Astrocyte (in vitro differentiated cells and primary cell): ENCODE data around the gene OAS3. TPM values are rescaled to one million over a fixed set of nuclear protein-coding genes. Genes with fewer than 3 reads are reported as not detected.
A peak's percentile ranks its signal among the peaks of the same experiment; 100 is the strongest.

Experiments
- DNase-seq: peaks from one replicate; pipeline ENCODE4 v3.0.0-alpha.2; 2010; ENCODE audit warnings: low read depth
- FAIRE-seq: peaks from 2 replicates; lab custom pipeline; 2011; peaks lifted over from hg19 to GRCh38; lab: Jason Lieb, UNC
- H2AFZ ChIP-seq: 2 replicates; pipeline ENCODE4 v1.6.0; 2012; ENCODE audit warnings: low read depth, low read length, inconsistent platforms
- H3K27ac ChIP-seq: 2 replicates; pipeline ENCODE4 v1.5.1; 2011; ENCODE audit warnings: low read depth, low read length, inconsistent platforms
- H3K27me3 ChIP-seq: 2 replicates; pipeline ENCODE4 v1.6.0; 2011; ENCODE audit warnings: low read length, inconsistent platforms; ENCODE audit not compliant: insufficient read depth
- H3K36me3 ChIP-seq: 2 replicates; pipeline ENCODE4 v1.5.1; 2011; ENCODE audit warnings: low read length, inconsistent platforms; ENCODE audit not compliant: insufficient read depth
- H3K4me1 ChIP-seq: 2 replicates; pipeline ENCODE4 v1.5.1; 2011; ENCODE audit warnings: low read length, inconsistent platforms; ENCODE audit not compliant: insufficient read depth
- H3K4me2 ChIP-seq: 2 replicates; pipeline ENCODE4 v1.6.0; 2012; ENCODE audit warnings: low read length, inconsistent platforms
- H3K4me3 ChIP-seq: 2 replicates; pipeline ENCODE4 v1.5.1; 2011; ENCODE audit warnings: low read depth, mild to moderate bottlenecking, low read length, inconsistent platforms; ENCODE audit not compliant: insufficient read depth
- H3K79me2 ChIP-seq: 2 replicates; pipeline ENCODE4 v1.6.0; 2012; ENCODE audit warnings: mild to moderate bottlenecking, low read length, inconsistent platforms; ENCODE audit not compliant: insufficient read depth
- H3K9ac ChIP-seq: 2 replicates; pipeline ENCODE4 v1.6.0; 2012; ENCODE audit warnings: mild to moderate bottlenecking, low read length, inconsistent platforms
- H3K9me3 ChIP-seq: 2 replicates; pipeline ENCODE4 v1.5.1; 2012; ENCODE audit warnings: low read depth, mild to moderate bottlenecking, low read length, inconsistent platforms; ENCODE audit not compliant: insufficient read depth
- H4K20me1 ChIP-seq: 2 replicates; pipeline ENCODE4 v1.6.0; 2012; ENCODE audit warnings: low read length, inconsistent platforms; ENCODE audit not compliant: insufficient read depth
- H3K27ac Mint-ChIP-seq: one replicate; pipeline ENCODE4 v1.8.0; 2021; ENCODE audit warnings: mild to moderate bottlenecking, mixed read lengths; ENCODE audit not compliant: unreplicated experiment
- H3K27me3 Mint-ChIP-seq: one replicate; pipeline ENCODE4 v1.8.0; 2021; ENCODE audit warnings: low read depth, mixed read lengths; ENCODE audit not compliant: unreplicated experiment
- H3K36me3 Mint-ChIP-seq: one replicate; pipeline ENCODE4 v1.8.0; 2021; ENCODE audit warnings: low read depth, mixed read lengths; ENCODE audit not compliant: unreplicated experiment
- H3K4me1 Mint-ChIP-seq: one replicate; pipeline ENCODE4 v1.8.0; 2021; ENCODE audit warnings: low read depth, mixed read lengths; ENCODE audit not compliant: unreplicated experiment
- H3K4me3 Mint-ChIP-seq: one replicate; pipeline ENCODE4 v1.8.0; 2021; ENCODE audit warnings: mild to moderate bottlenecking, moderate library complexity, mixed read lengths; ENCODE audit not compliant: unreplicated experiment
- H3K9me3 Mint-ChIP-seq: one replicate; pipeline ENCODE4 v1.8.0; 2021; ENCODE audit warnings: mild to moderate bottlenecking, mixed read lengths; ENCODE audit not compliant: unreplicated experiment
- CTCF ChIP-seq: IDR thresholded peaks from 2 replicates; pipeline ENCODE4 v1.5.1; 2011; ENCODE audit warnings: low read depth, mild to moderate bottlenecking, inconsistent platforms, low read length, moderate library complexity; ENCODE audit not compliant: insufficient read depth
- EZH2 ChIP-seq: IDR thresholded peaks from 2 replicates; pipeline ENCODE4 v1.6.1; 2012; ENCODE audit warnings: mild to moderate bottlenecking, low read length, inconsistent platforms; ENCODE audit not compliant: insufficient read depth
- total RNA-seq: library from RNA; stranded (reverse); gene quantifications from 2 replicates; pipeline ENCODE4 v1.2.1, GENCODE V29; 2021

Gene OAS3
- total RNA-seq, 1 donor from 2014 or later = 33.8 TPM

DNA sequence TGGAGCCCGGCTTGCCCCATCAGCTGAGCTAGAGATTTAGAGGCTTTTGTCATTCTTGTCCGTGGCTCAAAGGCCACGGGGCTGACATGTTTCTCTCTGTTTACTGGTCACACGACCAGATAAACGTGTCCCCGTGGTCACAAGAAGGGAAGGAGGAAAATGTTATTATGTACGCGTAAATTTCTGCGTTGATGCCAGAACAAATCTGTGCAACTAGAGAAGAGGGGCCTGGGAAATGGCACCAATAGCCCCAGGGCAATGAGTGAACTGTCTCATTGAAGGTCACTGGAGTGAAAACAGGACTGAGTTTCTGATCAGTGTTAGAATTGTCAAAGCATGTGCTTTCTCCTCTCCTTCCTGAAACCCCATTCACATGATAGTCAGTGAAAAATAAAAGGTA is 65.4 kb downstream of the OAS3 start:
- Histone ChIP-seq H3K4me2 (no peak overlapping the region), H4K20me1 (no peaks in the 10 kb centered on the region), H2AFZ (no peak overlapping the region), H3K4me1 (peaks cover 18% of the 10 kb centered on the region), H3K27me3 (peaks cover 2% of the 10 kb centered on the region), H3K79me2 (no peaks in the 10 kb centered on the region), H3K9ac (no peak overlapping the region), H3K27ac (no peak overlapping the region), H3K36me3 (no peaks in the 10 kb centered on the region), H3K9me3 (peaks cover under 1% of the 10 kb centered on the region), H3K4me3 (no peak overlapping the region)
- no peak for FAIRE-seq
- Mint-ChIP-seq H3K4me1 (peaks cover 11% of the 10 kb centered on the region), H3K27ac (no peak overlapping the region), H3K9me3 (peaks cover 6% of the 10 kb centered on the region), H3K27me3 (peaks cover 5% of the 10 kb centered on the region), H3K36me3 (peaks cover 44% of the 10 kb centered on the region), H3K4me3 (no peak overlapping the region)
- TF ChIP-seq CTCF = no peak
- no peak for TF ChIP-seq EZH2
- DNase-seq = no peak

DNA sequence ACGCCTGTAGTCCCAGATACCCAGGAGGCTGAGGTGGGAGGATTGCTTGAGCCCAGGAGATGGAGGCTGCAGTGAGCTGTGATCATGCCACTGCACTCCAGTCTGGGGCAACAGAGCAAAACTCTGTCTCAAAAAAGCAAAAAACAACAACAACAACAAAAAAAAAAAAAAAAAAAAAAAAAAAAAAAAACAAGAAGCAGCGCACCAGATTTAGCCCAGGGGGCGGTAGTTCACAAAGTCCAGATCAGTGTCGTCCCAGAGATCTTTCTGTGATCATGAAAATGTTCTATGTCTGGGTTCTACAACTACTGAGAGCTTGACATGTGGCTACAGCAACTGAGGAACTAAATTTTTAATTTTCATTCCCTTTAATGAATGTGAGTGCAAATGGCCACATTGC is 67.5 kb downstream of the OAS3 start:
- TF ChIP-seq EZH2 (no peak), CTCF (peak; percentile 11)
- H3K36me3 Mint-ChIP-seq = peaks cover 47% of the 10 kb centered on the region
- H3K4me1 Mint-ChIP-seq = peaks cover 11% of the 10 kb centered on the region
- FAIRE-seq = no peak
- no peaks in the 10 kb centered on the region for H4K20me1 ChIP-seq
- H3K27me3 Mint-ChIP-seq = peaks cover 11% of the 10 kb centered on the region
- H3K79me2 ChIP-seq = no peaks in the 10 kb centered on the region
- H3K9ac ChIP-seq = no peak overlapping the region
- no peak overlapping the region for H3K4me3 ChIP-seq
- H3K9me3 ChIP-seq = no peaks in the 10 kb centered on the region
- no peak overlapping the region for H2AFZ ChIP-seq
- no peak for DNase-seq
- H3K4me1 ChIP-seq = peaks cover 18% of the 10 kb centered on the region
- no peak overlapping the region for H3K4me2 ChIP-seq
- H3K36me3 ChIP-seq = no peaks in the 10 kb centered on the region
- no peak overlapping the region for H3K27ac Mint-ChIP-seq
- H3K9me3 Mint-ChIP-seq = peaks cover 4% of the 10 kb centered on the region
- no peak overlapping the region for H3K27ac ChIP-seq
- no peaks in the 10 kb centered on the region for H3K27me3 ChIP-seq
- no peak overlapping the region for H3K4me3 Mint-ChIP-seq

DNA sequence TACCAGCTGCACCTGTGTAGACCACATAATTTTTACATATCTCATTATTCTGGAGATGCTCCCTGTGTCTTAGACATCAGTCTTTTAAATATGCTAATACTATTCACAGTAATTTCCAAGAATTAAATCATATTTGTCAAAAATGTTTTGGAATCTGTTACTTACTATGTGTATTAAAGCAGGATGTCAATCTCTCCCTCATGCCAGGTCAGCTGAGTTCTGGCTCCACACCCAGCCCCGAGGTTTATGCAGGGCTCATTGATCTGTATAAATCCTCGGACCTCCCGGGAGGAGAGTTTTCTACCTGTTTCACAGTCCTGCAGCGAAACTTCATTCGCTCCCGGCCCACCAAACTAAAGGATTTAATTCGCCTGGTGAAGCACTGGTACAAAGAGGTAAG is 67.9 kb downstream of the OAS3 start:
- Histone ChIP-seq H3K27me3 (no peaks in the 10 kb centered on the region), H3K9ac (no peak overlapping the region), H3K27ac (no peak overlapping the region), H3K4me3 (no peak overlapping the region), H4K20me1 (no peaks in the 10 kb centered on the region), H3K79me2 (no peaks in the 10 kb centered on the region), H3K9me3 (no peaks in the 10 kb centered on the region), H2AFZ (no peak overlapping the region), H3K36me3 (no peaks in the 10 kb centered on the region), H3K4me1 (peaks cover 18% of the 10 kb centered on the region), H3K4me2 (peak overlapping the region; percentile 66)
- Mint-ChIP-seq H3K27me3 (peaks cover 11% of the 10 kb centered on the region), H3K36me3 (peaks cover 50% of the 10 kb centered on the region), H3K4me1 (peaks cover 11% of the 10 kb centered on the region), H3K4me3 (no peak overlapping the region), H3K27ac (no peak overlapping the region), H3K9me3 (peaks cover 5% of the 10 kb centered on the region)
- no peak for TF ChIP-seq CTCF
- no peak for TF ChIP-seq EZH2
- FAIRE-seq (no peak), DNase-seq (no peak)
